ENCODE data around the gene RXFP4. TPM values are rescaled to one million over a fixed set of nuclear protein-coding genes. Genes with fewer than 3 reads are reported as not detected.

Gene RXFP4
- total and polyA plus RNA-seq, 9 of the 15 experiments (the other 6 are each of a cell fraction or from before 2014, with no cell fraction given) = 0.64 TPM; not detected in 8

GRCh38 chr1:155933591-155934096, 7.8 kb upstream of the RXFP4 start (continued):
- peak in 1 of 2 experiments; percentile 30 for TF ChIP-seq AFF1 (IDR thresholded peaks at IDR 0.05; ENCODE audit: low read depth in 1 of 2, partially characterized antibody in 2 of 2)

- CTCF ChIA-PET (ENCODE audit: low intra/inter-chr PET ratio) = interaction anchor here (1.7 kb wide), 1 partner anchor 55 kb away, joined by 5 read pairs; no protein-coding TSS in a partner anchor
- Histone ChIP-seq H4K20me1 (replicated peaks; ENCODE audit: control insufficient read depth, insufficient read depth, low read length) (0 out of 2 replicates have a peak, but pooled peaks cover 5% of the 10 kb centered on the region), H3K79me2 (ENCODE audit: control insufficient read depth, insufficient read depth, low read length) (peaks cover 53% of the 10 kb centered on the region), H3K36me3 (ENCODE audit: control insufficient read depth, insufficient read depth, low read length) (peaks cover 44% of the 10 kb centered on the region), H3K9me3 (replicated peaks; ENCODE audit: control insufficient read depth, insufficient read depth, low read depth, low read length) (no peaks in the 10 kb centered on the region), H3K9me1 (ENCODE audit: control insufficient read depth, insufficient read depth, low read length) (no peaks in the 10 kb centered on the region), H2AFZ (ENCODE audit: low read depth, low read length) (peak within 1 kb of the TSS; percentile 92), H3K27me3 (ENCODE audit: control insufficient read depth in 2 of 2, insufficient read depth in 2 of 2, low read length in 2 of 2) (no peaks in the 10 kb centered on the region), H3K27ac (ENCODE audit: extremely low read depth, low read depth, low read length) (peak within 1 kb of the TSS; percentile 94), H3K4me3 (peak within 1 kb of the TSS; percentile 81), H3K4me2 (ENCODE audit: insufficient read depth, low read length) (peak within 1 kb of the TSS; percentile 88), H3K4me1 (replicated peaks in 1 of 2; ENCODE audit: control insufficient read depth in 2 of 2, insufficient read depth in 2 of 2, low read length in 2 of 2) (peaks cover 12 to 13% of the 10 kb centered on the region in 2 experiments; a peak in 4 of 5 replicates), H3K9ac (ENCODE audit: insufficient read depth in 1 of 2, low read depth in 2 of 2, low read length in 2 of 2) (peak within 1 kb of the TSS; percentile 98)
- no TSS peak for BruUV-seq (replicated peaks)
- peak; percentile 92 for ATAC-seq
- POLR2A ChIA-PET = interaction anchor here (0.7 to 6.3 kb wide), 35 partner anchors 9 to 280 kb away, joined by 3 to 100 read pairs (median 4); partner anchors contain the start of genes GON4L, LAMTOR2, RAB25 and SYT11
- intact Hi-C loops (cut with micrococcal nuclease) (loop anchor here (10.0 kb wide), 1 partner anchor 190 kb away; no protein-coding TSS in a partner anchor), in situ Hi-C loops (cut with MboI) (loop anchor here (5.0 kb wide), 1 partner anchor 133 kb away; no protein-coding TSS in a partner anchor)
- FAIRE-seq = peak; percentile 99
- under 1% methylated on average over 50 of the region's 50 CpGs for WGBS (ENCODE audit: insufficient coverage, low coverage, missing lambda C conversion rate)
- peak; percentile 87 to 99 (median 92) for DNase-seq (ENCODE audit: extremely low read depth in 1 of 4, low spot score in 3 of 4)
- peak; percentile 77; the same call in 1 of the 2 replicates for TF ChIP-seq TRIM25 (IDR thresholded peaks at IDR 0.05; ENCODE audit: borderline replicate concordance)
- TF ChIP-seq ZBTB49 (CRISPR knock-in tag; IDR thresholded peaks at IDR 0.05; ENCODE audit: borderline replicate concordance) = no peak
- peak; percentile 46; the same call in 1 of the 2 replicates for TF ChIP-seq EP300 (IDR thresholded peaks at IDR 0.05; ENCODE audit: low read length)
- TF ChIP-seq, protein P1, sequence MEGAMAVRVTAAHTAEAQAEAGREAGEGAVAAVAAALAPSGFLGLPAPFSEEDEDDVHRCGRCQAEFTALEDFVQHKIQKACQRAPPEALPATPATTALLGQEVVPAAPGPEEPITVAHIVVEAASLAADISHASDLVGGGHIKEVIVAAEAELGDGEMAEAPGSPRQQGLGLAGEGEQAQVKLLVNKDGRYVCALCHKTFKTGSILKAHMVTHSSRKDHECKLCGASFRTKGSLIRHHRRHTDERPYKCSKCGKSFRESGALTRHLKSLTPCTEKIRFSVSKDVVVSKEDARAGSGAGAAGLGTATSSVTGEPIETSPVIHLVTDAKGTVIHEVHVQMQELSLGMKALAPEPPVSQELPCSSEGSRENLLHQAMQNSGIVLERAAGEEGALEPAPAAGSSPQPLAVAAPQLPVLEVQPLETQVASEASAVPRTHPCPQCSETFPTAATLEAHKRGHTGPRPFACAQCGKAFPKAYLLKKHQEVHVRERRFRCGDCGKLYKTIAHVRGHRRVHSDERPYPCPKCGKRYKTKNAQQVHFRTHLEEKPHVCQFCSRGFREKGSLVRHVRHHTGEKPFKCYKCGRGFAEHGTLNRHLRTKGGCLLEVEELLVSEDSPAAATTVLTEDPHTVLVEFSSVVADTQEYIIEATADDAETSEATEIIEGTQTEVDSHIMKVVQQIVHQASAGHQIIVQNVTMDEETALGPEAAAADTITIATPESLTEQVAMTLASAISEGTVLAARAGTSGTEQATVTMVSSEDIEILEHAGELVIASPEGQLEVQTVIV (CRISPR knock-in tag; IDR thresholded peaks at IDR 0.05; ENCODE audit: borderline replicate concordance) = no peak
Measured at GRCh38 chr1:155934097-155934935, 7.1 kb upstream of the RXFP4 start, which contains the start of gene KHDC4. KHDC4 (minus strand) TSS chr1:155934413; CDS start chr1:155934373, 40 bp downstream.
